HL-60 (cell line): ENCODE measurements around the gene DDX47.
A peak's percentile ranks its signal among the peaks of the same experiment; 100 is the strongest.

Experiments used
- DNase-seq, 2 experiments: peaks; one replicate each; pipeline ENCODE4 v3.0.0-alpha.2; 2010 to 2020; ENCODE audit warnings: low read depth in 1 of 2, low spot score in 1 of 2
- H3K27ac ChIP-seq: fragments of 250-450 bp; sonication (Bioruptor Pico); replicated peaks from 2 replicates; pipeline ENCODE4 v1.5.1; 2020; ENCODE audit warnings: mild to moderate bottlenecking, moderate library complexity
- H3K27me3 ChIP-seq: fragments of 250-450 bp; sonication (Bioruptor Pico); 2 replicates; pipeline ENCODE4 v1.5.1; 2021; ENCODE audit warnings: mild to moderate bottlenecking, moderate library complexity; ENCODE audit not compliant: insufficient read depth, poor library complexity, severe bottlenecking
- H3K4me3 ChIP-seq: replicated peaks from 2 replicates; pipeline ENCODE4 v1.5.1; 2011; ENCODE audit warnings: mild to moderate bottlenecking, control low read depth, low read length; ENCODE audit not compliant: insufficient read depth
- CTCF ChIP-seq: IDR thresholded peaks from one replicate; pipeline ENCODE4 v1.5.1; 2011; ENCODE audit warnings: low read length, control low read depth, inconsistent platforms; ENCODE audit not compliant: insufficient read depth
- GABPA ChIP-seq: IDR thresholded peaks from 2 replicates; pipeline ENCODE4 v1.6.1; 2012; ENCODE audit warnings: low read depth
- POLR2AphosphoS5 ChIP-seq: IDR thresholded peaks from 2 replicates; pipeline ENCODE4 v1.6.1; 2012; ENCODE audit warnings: low read depth
- REST ChIP-seq: IDR thresholded peaks from 2 replicates; pipeline ENCODE4 v1.6.1; 2012; ENCODE audit warnings: low read depth; ENCODE audit not compliant: insufficient replicate concordance
- SPI1 ChIP-seq: IDR thresholded peaks from 2 replicates; pipeline ENCODE4 v1.6.1; 2012; ENCODE audit warnings: low read depth, mild to moderate bottlenecking, borderline replicate concordance

The DDX47 gene

GRCh38 chr12:12788675-12789368, 24.3 kb upstream of the DDX47 start:
- H3K27ac ChIP-seq: no peak overlapping the region
- TF ChIP-seq CTCF: peak; percentile 74
- TF ChIP-seq GABPA: no peak
- peak; percentile 46 to 78 for DNase-seq

GRCh38 chr12:12790956-12791355, 22.2 kb upstream of the DDX47 start:
- no peak for DNase-seq
- TF ChIP-seq SPI1: no peak
- TF ChIP-seq POLR2AphosphoS5: no peak
- TF ChIP-seq GABPA: no peak
- no peak for TF ChIP-seq CTCF
- no peak for TF ChIP-seq REST
- no peak overlapping the region for H3K4me3 ChIP-seq
- no peak overlapping the region for H3K27ac ChIP-seq
- no peaks in the 10 kb centered on the region for H3K27me3 ChIP-seq

More at GRCh38 chr12:12788675-12789368, 24.3 kb upstream of the DDX47 start:
- Histone ChIP-seq H3K4me3 (no peak overlapping the region), H3K27me3 (no peaks in the 10 kb centered on the region)

GRCh38 chr12:12791756-12792369, 21.3 kb upstream of the DDX47 start:
- Histone ChIP-seq H3K27ac (no peak overlapping the region), H3K27me3 (no peaks in the 10 kb centered on the region), H3K4me3 (no peak overlapping the region)
- DNase-seq: no peak
- TF ChIP-seq REST (no peak), GABPA (no peak), CTCF (no peak), POLR2AphosphoS5 (no peak), SPI1 (no peak)

GRCh38 chr12:12792421-12792820, 20.7 kb upstream of the DDX47 start:
- TF ChIP-seq REST: no peak
- TF ChIP-seq POLR2AphosphoS5: no peak
- TF ChIP-seq CTCF: no peak
- no peak for TF ChIP-seq GABPA
- no peak for TF ChIP-seq SPI1
- H3K27ac ChIP-seq: no peak overlapping the region

More at GRCh38 chr12:12792421-12792820, 20.7 kb upstream of the DDX47 start:
- Histone ChIP-seq H3K27me3 (no peaks in the 10 kb centered on the region), H3K4me3 (no peak overlapping the region)
- DNase-seq: no peak
